ENCODE measurements around the gene AKAP6. TPM values are rescaled to one million over a fixed set of nuclear protein-coding genes. Genes with fewer than 3 reads are reported as not detected.

AKAP6 gene
- total RNA-seq, 1 experiment from 2014 or later, result 1.9 TPM

DNA sequence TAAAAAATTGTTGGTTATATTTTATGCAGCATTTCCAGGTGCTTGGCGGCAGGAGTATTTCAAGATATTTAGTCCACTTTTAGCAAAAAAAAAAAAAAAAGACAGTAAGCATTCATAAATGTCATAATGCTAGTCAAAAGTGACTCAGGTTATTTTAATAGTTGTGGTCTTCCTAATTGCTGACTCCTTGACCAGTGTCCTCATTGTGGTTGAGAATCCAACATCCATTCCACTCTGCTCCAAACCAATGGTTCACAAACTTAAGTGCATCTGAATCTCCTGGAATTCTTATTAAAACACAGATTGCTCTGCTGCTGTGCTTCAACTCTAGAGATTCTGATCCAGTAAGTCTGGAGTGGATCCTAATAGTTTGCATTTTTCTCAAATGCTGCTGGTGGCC is 71.4 kb downstream of the AKAP6 start (continued):
- TF ChIP-seq, protein P1, sequence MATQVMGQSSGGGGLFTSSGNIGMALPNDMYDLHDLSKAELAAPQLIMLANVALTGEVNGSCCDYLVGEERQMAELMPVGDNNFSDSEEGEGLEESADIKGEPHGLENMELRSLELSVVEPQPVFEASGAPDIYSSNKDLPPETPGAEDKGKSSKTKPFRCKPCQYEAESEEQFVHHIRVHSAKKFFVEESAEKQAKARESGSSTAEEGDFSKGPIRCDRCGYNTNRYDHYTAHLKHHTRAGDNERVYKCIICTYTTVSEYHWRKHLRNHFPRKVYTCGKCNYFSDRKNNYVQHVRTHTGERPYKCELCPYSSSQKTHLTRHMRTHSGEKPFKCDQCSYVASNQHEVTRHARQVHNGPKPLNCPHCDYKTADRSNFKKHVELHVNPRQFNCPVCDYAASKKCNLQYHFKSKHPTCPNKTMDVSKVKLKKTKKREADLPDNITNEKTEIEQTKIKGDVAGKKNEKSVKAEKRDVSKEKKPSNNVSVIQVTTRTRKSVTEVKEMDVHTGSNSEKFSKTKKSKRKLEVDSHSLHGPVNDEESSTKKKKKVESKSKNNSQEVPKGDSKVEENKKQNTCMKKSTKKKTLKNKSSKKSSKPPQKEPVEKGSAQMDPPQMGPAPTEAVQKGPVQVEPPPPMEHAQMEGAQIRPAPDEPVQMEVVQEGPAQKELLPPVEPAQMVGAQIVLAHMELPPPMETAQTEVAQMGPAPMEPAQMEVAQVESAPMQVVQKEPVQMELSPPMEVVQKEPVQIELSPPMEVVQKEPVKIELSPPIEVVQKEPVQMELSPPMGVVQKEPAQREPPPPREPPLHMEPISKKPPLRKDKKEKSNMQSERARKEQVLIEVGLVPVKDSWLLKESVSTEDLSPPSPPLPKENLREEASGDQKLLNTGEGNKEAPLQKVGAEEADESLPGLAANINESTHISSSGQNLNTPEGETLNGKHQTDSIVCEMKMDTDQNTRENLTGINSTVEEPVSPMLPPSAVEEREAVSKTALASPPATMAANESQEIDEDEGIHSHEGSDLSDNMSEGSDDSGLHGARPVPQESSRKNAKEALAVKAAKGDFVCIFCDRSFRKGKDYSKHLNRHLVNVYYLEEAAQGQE (IDR thresholded peaks at IDR 0.05; ENCODE audit: low read depth), result no peak
- TF ChIP-seq SIN3A (IDR thresholded peaks at IDR 0.05; ENCODE audit: low read depth), result no peak
- TF ChIP-seq EGR1 (IDR thresholded peaks at IDR 0.05; ENCODE audit: low read depth), result no peak

DNA sequence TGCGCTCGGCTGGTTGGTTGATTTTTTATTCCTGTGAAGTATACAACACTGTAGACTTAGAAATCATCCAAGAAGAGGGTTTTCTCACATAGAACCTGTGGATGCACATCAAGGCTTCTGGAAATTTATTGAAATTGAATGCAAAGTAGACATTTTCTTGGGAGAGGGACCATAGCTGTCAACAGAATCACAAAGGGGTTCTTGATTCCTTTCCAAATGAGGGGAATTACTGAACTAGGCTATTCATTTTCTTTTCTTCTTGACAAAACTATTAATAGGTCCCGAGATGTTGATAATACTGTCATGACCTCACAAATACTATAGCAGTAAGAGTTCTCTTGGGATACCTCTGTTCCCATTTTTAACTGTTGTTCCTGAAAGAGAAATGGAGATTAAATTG is 73.9 kb downstream of the AKAP6 start:
- Histone ChIP-seq H3K27me3 (ENCODE audit: insufficient read depth, low read length) (no peaks in the 10 kb centered on the region), H3K4me1 (ENCODE audit: control insufficient read depth in 1 of 2, insufficient read depth in 2 of 2, low read length in 2 of 2) (no peaks in the 10 kb centered on the region), H3K9me3 (ENCODE audit: control insufficient read depth in 1 of 2, insufficient read depth in 1 of 2, low read depth in 1 of 2, low read length in 2 of 2) (no peaks in the 10 kb centered on the region), H3K4me3 (replicated peaks in 1 of 2; ENCODE audit: low read depth in 1 of 2, low read length in 2 of 2) (no peak overlapping the region), H3K27ac (ENCODE audit: low read depth, low read length) (no peak overlapping the region), H3K36me3 (ENCODE audit: control insufficient read depth in 1 of 2, insufficient read depth in 2 of 2, low read length in 2 of 2) (no peaks in the 10 kb centered on the region), H3K79me2 (ENCODE audit: insufficient read depth, low read length) (no peaks in the 10 kb centered on the region), H4K20me1 (ENCODE audit: insufficient read depth) (no peaks in the 10 kb centered on the region), H3K9me2 (ENCODE audit: insufficient read depth) (no peaks in the 10 kb centered on the region), H2AFZ (ENCODE audit: low read depth, low read length, poor library complexity, severe bottlenecking) (no peak overlapping the region), H3K9ac (ENCODE audit: low read length) (no peak overlapping the region), H3K4me2 (ENCODE audit: low read length) (no peak overlapping the region)
- TF ChIP-seq, protein P2, sequence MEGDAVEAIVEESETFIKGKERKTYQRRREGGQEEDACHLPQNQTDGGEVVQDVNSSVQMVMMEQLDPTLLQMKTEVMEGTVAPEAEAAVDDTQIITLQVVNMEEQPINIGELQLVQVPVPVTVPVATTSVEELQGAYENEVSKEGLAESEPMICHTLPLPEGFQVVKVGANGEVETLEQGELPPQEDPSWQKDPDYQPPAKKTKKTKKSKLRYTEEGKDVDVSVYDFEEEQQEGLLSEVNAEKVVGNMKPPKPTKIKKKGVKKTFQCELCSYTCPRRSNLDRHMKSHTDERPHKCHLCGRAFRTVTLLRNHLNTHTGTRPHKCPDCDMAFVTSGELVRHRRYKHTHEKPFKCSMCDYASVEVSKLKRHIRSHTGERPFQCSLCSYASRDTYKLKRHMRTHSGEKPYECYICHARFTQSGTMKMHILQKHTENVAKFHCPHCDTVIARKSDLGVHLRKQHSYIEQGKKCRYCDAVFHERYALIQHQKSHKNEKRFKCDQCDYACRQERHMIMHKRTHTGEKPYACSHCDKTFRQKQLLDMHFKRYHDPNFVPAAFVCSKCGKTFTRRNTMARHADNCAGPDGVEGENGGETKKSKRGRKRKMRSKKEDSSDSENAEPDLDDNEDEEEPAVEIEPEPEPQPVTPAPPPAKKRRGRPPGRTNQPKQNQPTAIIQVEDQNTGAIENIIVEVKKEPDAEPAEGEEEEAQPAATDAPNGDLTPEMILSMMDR (IDR thresholded peaks at IDR 0.05 in 2 of 3, conservative IDR thresholded peaks at IDR 0.05 in 1 of 3; ENCODE audit: borderline replicate concordance in 1 of 3, insufficient read depth in 1 of 3, low read depth in 2 of 3, low read length in 2 of 3), result no peak
- TF ChIP-seq, protein P3, sequence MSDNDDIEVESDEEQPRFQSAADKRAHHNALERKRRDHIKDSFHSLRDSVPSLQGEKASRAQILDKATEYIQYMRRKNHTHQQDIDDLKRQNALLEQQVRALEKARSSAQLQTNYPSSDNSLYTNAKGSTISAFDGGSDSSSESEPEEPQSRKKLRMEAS (IDR thresholded peaks at IDR 0.05), result no peak
- TF ChIP-seq POLR2AphosphoS5 (IDR thresholded peaks at IDR 0.05; ENCODE audit: low read depth, low read length) (no peak), POLR2A (IDR thresholded peaks at IDR 0.05; ENCODE audit: borderline replicate concordance, extremely low read depth, insufficient read depth, insufficient read length) (no peak), TCF7L2 (IDR thresholded peaks at IDR 0.05; ENCODE audit: borderline replicate concordance, extremely low read depth, insufficient read depth, insufficient read length) (no peak), JUND (IDR thresholded peaks at IDR 0.05) (no peak), CBX3 (IDR thresholded peaks at IDR 0.05; ENCODE audit: low read depth) (no peak), ZFX (IDR thresholded peaks at IDR 0.05) (no peak), EZH2phosphoT487 (IDR thresholded peaks at IDR 0.05; ENCODE audit: borderline replicate concordance) (no peak), SIN3A (IDR thresholded peaks at IDR 0.05; ENCODE audit: low read depth) (no peak), EZH2 (IDR thresholded peaks at IDR 0.05) (no peak), EGR1 (IDR thresholded peaks at IDR 0.05; ENCODE audit: low read depth) (no peak)
- TF ChIP-seq, protein P4, sequence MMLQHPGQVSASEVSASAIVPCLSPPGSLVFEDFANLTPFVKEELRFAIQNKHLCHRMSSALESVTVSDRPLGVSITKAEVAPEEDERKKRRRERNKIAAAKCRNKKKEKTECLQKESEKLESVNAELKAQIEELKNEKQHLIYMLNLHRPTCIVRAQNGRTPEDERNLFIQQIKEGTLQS (IDR thresholded peaks at IDR 0.05), result no peak
- ChIA-PET CTCF (no interaction called here), RAD21 (ENCODE audit: low non-redundant PET in 1 of 2, low total read pairs in 2 of 2, uncharacterized antibody in 2 of 2, unreplicated experiment in 2 of 2) (no interaction called here), POLR2A (no interaction called here)
- ATAC-seq (no peak), DNase-seq (ENCODE audit: low read depth, low spot score) (no peak)
- BruUV-seq (replicated peaks), result no TSS peak
- intact Hi-C loops (cut with micrococcal nuclease), result no loop called here
